M059J (cell line): ENCODE results near the gene LDHAL6B. TPM values are rescaled to one million over a fixed set of nuclear protein-coding genes. Genes with fewer than 3 reads are reported as not detected.
"Not testable (repeated sequence)": the region's sequence is repeated elsewhere in the genome, so short reads cannot be mapped to it uniquely, and the experiment has no call there.

Experiments used
- DNase-seq: peaks from one replicate; pipeline ENCODE4 v3.0.0-alpha.2; 2012; ENCODE audit warnings: low read depth
- total RNA-seq: library from RNA; depleted of rRNA; stranded (reverse); fragments of >200 nt; shearing (Covaris generic); gene quantifications from 2 replicates; pipeline ENCODE4 v1.2.3, GENCODE V29; 2014; rRNA removed

The LDHAL6B gene
- not detected in 2 replicates for total RNA-seq

GRCh38 chr15:59206623-59207183 lies at the start of gene LDHAL6B:
TSS of gene LDHAL6B (plus strand) at chr15:59206843. CDS start at chr15:59206941, 98 bp downstream.
- DNase-seq: no peak

- no peak for DNase-seq
Observed at GRCh38 chr15:59157396-59157795, 49.2 kb upstream of the LDHAL6B start.

DNA sequence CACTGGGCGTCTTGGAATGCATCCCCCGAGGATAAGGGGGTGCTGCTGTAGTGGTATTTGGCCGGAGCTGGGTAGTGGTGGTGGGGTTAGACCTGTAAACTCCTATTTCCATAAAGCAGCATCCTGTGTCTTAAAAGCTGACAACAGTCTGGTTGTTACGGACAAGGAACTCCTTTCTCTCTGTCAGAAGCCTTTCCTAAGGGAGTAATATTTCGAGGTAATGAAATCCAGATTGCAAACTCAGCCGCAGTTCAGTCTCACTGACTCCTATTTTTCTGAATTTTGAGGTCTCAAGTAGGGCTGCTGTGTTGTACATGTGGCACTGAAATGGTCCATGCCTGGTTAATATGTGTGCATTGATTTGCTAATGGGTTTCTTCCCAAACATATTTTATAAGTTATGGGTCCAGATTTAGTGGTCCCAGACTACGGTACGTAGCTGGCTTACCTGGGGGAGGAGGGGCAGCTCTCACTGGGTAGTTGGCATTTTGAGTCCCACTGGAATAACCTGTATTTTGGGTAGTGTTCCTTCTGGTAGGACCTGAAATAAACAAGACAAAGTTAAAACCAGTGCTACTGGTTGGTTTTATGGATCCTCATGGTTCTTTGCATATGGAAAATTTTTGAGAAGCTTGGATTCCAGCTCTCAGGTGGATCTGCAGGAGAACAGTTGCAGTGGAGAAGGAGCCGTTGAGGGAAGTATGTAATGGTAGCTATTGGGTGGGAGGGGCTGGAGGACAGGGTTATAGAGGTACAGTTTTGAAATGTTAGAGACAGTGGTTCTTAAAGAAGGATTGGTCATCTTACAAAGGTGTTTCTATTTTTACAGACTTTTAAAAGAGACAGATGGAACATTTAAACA lies 48.6 kb upstream of the LDHAL6B start:
- no peak for DNase-seq

GRCh38 chr15:59158701-59159034 lies 48.0 kb upstream of the LDHAL6B start:
- DNase-seq: no peak

- no peak for DNase-seq
Observed at GRCh38 chr15:59159210-59159609, 47.4 kb upstream of the LDHAL6B start.

- DNase-seq: no peak
Observed at GRCh38 chr15:59160880-59161593, 45.6 kb upstream of the LDHAL6B start.

DNA sequence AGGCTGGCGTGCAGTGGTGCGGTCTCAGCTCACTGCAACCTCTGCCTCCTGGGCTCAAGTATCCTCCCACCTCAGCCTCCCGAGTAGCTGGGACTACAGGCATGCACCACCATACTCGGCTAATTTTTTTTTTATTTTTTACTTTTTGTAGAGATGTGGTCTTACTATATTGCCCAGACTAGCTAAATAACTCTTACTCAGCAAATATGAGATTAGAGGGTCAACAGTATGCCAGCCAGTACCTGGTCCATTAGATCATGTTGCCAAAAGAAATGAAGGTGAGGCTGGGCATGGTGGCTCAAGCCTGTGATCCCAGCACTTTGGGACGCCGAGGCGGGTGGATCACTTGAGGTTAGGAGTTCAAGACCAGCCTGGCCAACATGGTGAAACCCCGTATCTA lies 44.6 kb upstream of the LDHAL6B start:
- DNase-seq: not testable (repeated sequence)

DNA sequence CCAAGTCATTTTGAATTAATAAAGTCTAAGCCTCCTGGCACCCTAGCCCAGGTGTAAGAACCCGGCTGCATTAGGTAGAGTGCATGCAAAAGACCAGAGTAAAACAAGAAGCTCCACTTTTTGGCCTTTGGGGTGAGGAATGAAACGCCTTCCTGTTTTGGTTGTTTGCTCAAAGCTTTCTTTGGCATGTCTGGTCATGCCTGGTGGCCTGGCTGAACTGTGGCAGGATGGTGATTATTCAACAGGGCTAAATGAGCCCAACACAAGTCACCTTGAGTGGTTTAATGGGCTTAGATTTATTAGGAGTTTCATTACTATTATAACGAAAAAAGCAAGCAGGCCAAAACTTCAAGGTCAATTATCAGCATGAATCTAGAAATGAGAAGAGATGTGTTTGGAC lies 40.9 kb upstream of the LDHAL6B start:
- no peak for DNase-seq

DNA sequence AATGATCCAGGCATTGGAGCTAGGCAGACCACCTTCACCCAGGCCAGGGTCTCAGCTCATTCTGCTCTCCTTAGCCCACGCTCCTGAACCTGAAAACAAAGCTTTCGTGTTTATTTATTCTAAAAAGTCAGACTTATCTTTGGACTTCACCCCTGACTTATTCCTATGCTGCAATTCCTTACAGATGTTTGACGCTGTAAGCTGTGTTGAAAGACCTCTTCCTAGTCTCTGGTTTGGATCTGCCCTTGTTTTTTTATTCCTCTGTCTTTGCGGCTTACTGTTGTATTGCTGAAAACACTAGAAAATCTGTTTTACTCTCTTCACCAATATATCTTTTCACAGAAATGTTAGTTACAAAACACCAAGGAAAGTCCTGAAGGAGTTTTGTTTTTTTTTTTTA lies 40.5 kb upstream of the LDHAL6B start:
- DNase-seq: no peak

DNA sequence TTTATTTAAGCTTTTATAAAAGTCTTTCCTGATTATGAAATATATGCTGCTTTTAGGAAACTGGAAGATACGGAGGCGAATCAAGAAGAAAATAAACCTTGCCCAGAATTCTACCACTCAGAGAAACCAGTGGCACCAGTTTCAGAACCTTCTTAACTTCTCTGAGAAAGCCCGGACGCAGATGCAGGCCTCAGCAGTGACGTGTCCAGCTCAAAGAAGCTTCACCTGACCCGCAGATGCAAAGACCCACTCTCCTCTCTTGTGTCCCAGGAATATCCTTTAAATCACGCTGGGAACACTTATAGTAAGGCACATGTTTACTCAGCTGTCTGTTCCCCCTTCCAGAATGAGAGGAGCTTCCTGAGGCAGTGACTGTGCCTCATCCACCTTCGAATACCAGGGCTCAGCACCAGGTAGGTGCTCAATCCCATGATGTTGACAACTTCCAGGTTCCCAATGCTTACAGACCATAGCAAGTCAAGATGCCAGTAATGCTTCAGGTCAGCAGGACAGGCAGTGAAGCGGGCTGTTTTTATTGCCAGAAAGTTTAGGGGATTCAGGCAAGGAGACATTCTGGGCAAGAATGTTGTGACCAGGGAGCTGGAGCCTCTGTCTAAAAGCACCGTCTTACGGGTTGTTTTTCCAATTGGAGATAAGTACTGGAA lies 39.9 kb upstream of the LDHAL6B start:
- no peak for DNase-seq

- DNase-seq: peak; percentile 75
Observed at GRCh38 chr15:59168536-59168935, 38.1 kb upstream of the LDHAL6B start.

GRCh38 chr15:59169251-59169708 lies 37.4 kb upstream of the LDHAL6B start:
- DNase-seq: peak; percentile 87

- peak; percentile 97 for DNase-seq
Observed at GRCh38 chr15:59170295-59171066, 36.2 kb upstream of the LDHAL6B start.

DNA sequence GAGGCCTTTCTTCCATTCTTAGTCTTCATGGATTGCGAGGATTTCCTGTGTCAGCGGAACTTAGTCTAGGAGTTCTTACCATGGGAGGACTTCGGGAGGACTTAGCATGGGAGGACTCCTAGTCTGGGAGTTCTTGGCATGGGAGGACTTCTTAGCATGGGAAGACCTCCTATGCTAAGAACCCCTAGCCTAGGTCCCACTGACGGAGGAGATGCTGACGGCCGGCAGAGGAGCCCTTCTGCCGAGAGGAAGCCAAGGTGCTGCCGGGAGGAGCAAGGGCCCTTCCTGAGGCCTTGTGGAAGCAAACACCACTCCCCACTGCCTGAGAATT lies 35.6 kb upstream of the LDHAL6B start:
- DNase-seq: no peak

- DNase-seq: no peak
Observed at GRCh38 chr15:59172289-59172901, 34.2 kb upstream of the LDHAL6B start.

DNA sequence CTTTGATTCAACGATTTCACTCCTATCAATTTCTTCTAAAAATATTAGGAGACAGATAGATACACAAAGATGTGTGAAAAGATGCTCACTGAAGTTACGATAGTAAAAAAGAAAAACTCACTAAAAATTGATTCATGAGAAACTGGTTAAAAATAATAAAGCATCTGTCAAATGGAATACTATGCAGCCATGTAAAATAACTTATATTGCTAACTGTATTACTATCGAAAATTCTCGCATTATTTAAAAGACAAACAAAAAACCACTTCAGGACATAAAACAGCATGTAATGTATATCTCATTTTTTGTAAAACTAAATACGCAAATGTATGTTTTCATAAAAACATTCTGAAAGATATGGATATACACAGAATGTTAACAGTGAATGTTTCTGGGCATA lies 33.4 kb upstream of the LDHAL6B start:
- no peak for DNase-seq

- no peak for DNase-seq
Observed at GRCh38 chr15:59174151-59174834, 32.4 kb upstream of the LDHAL6B start.

DNA sequence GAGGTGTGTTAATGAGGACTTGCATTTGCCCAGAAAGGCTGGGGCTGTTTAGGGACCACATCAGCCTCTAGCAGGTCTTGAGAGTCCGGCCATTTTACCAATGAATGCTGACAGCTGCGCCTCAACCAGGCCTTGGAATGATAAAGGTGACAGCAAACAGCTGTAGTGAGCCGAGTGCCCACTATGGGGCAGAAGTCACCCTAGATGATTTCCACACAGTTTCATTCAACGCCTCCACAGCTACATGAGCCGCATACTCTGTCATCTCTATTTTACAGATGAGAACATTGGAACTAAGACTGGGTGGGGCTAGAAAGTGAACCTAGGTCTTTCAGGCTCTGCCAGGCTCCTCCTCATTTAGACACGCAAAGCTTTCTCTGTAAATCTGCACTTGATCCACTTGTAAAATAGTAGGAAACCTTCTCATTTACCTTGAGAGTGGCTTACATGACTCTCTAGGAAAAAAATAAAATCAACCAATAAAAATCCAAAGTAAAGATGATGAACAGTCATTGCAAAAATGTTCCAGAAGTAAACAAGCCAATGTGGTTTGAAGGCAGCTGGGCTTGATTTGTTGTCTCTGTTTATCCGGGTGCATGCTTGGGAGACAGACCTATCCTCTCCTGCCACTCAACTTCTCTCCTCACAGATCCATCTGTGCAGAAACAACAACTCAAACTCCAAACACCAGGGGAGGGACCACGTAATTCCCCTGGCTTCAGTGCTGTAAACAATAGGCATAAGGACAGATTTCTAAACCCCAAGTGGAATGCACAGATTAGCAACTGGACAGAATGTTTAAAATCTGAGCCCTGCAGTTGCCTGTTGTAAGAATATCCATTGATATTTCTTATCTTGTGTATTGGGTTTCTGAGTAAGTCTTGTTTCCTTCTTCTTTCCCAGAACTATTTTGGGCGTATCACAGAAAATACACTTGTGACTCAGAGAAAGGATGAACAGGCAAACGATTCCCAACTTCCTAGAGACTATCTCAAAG lies 31.5 kb upstream of the LDHAL6B start:
- DNase-seq: peak; percentile 62

GRCh38 chr15:59176653-59177316 lies 29.9 kb upstream of the LDHAL6B start:
- no peak for DNase-seq
